Neural cell (in vitro differentiated cells): ENCODE measurements around the gene B4GALT1. TPM values are rescaled to one million over a fixed set of nuclear protein-coding genes. Genes with fewer than 3 reads are reported as not detected.

ENCODE experiments used
- H2AFZ ChIP-seq: fragments of 200-600, 300-800 bp; sonication (generic), shearing (Covaris generic); 2 replicates; pipeline ENCODE4 v1.6.0; 2014; ENCODE audit warnings: low read depth, mild to moderate bottlenecking, antibody characterized with exemption, low read length, moderate library complexity
- H3F3A ChIP-seq: fragments of 200-600 bp; shearing (Covaris generic); 2 replicates; pipeline ENCODE4 v1.6.1; 2016; ENCODE audit warnings: mild to moderate bottlenecking, moderate library complexity, mixed read lengths, antibody characterized with exemption, low read length; ENCODE audit not compliant: insufficient read depth, poor library complexity, severe bottlenecking
- H3K27ac ChIP-seq: fragments of 200-600, 300-800 bp; sonication (generic), shearing (Covaris generic); 2 replicates; pipeline ENCODE4 v1.5.1; 2014; ENCODE audit warnings: mild to moderate bottlenecking, low read length, moderate library complexity
- H3K27me3 ChIP-seq: fragments of 300-800, 200-600 bp; sonication (generic), shearing (Covaris generic); 2 replicates; pipeline ENCODE4 v1.6.0; 2014; ENCODE audit warnings: mild to moderate bottlenecking, low read depth, low read length, moderate library complexity; ENCODE audit not compliant: insufficient read depth
- H3K36me3 ChIP-seq: fragments of 300-800, 200-600 bp; sonication (generic), shearing (Covaris generic); 2 replicates; pipeline ENCODE4 v1.5.1; 2014; ENCODE audit warnings: mild to moderate bottlenecking, antibody characterized with exemption, low read length, moderate library complexity; ENCODE audit not compliant: insufficient read depth
- H3K4me2 ChIP-seq: fragments of 300-800, 200-600 bp; sonication (generic), shearing (Covaris generic); 2 replicates; pipeline ENCODE4 v1.6.0; 2014; ENCODE audit warnings: mild to moderate bottlenecking, low read length
- H3K4me3 ChIP-seq: fragments of 300-800, 200-600 bp; sonication (generic), shearing (Covaris generic); 2 replicates; pipeline ENCODE4 v1.5.1; 2014; ENCODE audit warnings: mild to moderate bottlenecking, low read length, moderate library complexity
- H3K79me2 ChIP-seq: fragments of 200-600 bp; shearing (Covaris generic); replicated peaks from 2 replicates; pipeline ENCODE4 v1.6.0; 2014; ENCODE audit warnings: mild to moderate bottlenecking, low read length, moderate library complexity; ENCODE audit not compliant: insufficient read depth
- H3K9ac ChIP-seq: fragments of 300-800, 200-600 bp; sonication (generic), shearing (Covaris generic); 2 replicates; pipeline ENCODE4 v1.6.1; 2016; ENCODE audit warnings: mild to moderate bottlenecking, low read length, mixed read lengths
- H3K9me2 ChIP-seq: fragments of 200-600 bp; shearing (Covaris generic); 2 replicates; pipeline ENCODE4 v1.6.1; 2016; ENCODE audit warnings: mild to moderate bottlenecking, low read length, mixed read lengths; ENCODE audit not compliant: insufficient read depth
- H3K9me3 ChIP-seq: fragments of 200-600, 300-800 bp; sonication (generic), shearing (Covaris generic); 2 replicates; pipeline ENCODE4 v1.6.1; 2016; ENCODE audit warnings: mild to moderate bottlenecking, mixed run types, low read length, moderate library complexity, mixed read lengths
- H4K20me1 ChIP-seq: fragments of 200-600 bp; shearing (Covaris generic); 2 replicates; pipeline ENCODE4 v1.6.1; 2016; ENCODE audit warnings: mild to moderate bottlenecking, mixed run types; ENCODE audit not compliant: insufficient read depth
- CTCF ChIP-seq: fragments of 450-650 bp; IDR thresholded peaks from 2 replicates; pipeline ENCODE4 v1.5.1; 2014; ENCODE audit warnings: antibody characterized with exemption, mild to moderate bottlenecking, moderate library complexity; ENCODE audit not compliant: poor library complexity, severe bottlenecking
- EP300 ChIP-seq: fragments of 450-650 bp; conservative IDR thresholded peaks from 2 replicates; pipeline ENCODE4 v1.6.1; 2014; ENCODE audit warnings: antibody characterized with exemption, mild to moderate bottlenecking, moderate library complexity; ENCODE audit not compliant: poor library complexity, severe bottlenecking
- EZH2 ChIP-seq: fragments of 200-600, 300-800 bp; shearing (Covaris generic), sonication (generic); IDR thresholded peaks from 2 replicates; pipeline ENCODE4 v1.6.1; 2014; ENCODE audit warnings: antibody characterized with exemption, low read length, borderline replicate concordance, mild to moderate bottlenecking; ENCODE audit not compliant: insufficient read depth, poor library complexity, severe bottlenecking
- MXI1 ChIP-seq: fragments of 450-650 bp; conservative IDR thresholded peaks from 2 replicates; pipeline ENCODE4 v1.6.1; 2014; ENCODE audit warnings: antibody characterized with exemption, mild to moderate bottlenecking; ENCODE audit not compliant: poor library complexity, severe bottlenecking
- POLR2AphosphoS5 ChIP-seq: IDR thresholded peaks from 2 replicates; pipeline ENCODE4 v1.6.1; 2012
- RAD21 ChIP-seq: fragments of 450-650 bp; conservative IDR thresholded peaks from 2 replicates; pipeline ENCODE4 v1.6.1; 2014; ENCODE audit warnings: antibody characterized with exemption, mild to moderate bottlenecking, moderate library complexity
- SMC3 ChIP-seq: fragments of 450-650 bp; conservative IDR thresholded peaks from 2 replicates; pipeline ENCODE4 v1.6.1; 2014; ENCODE audit warnings: antibody characterized with exemption, mild to moderate bottlenecking, moderate library complexity; ENCODE audit not compliant: poor library complexity
- TAF1 ChIP-seq: IDR thresholded peaks from 2 replicates; pipeline ENCODE4 v1.6.1; 2012; ENCODE audit warnings: low read depth
- polyA plus RNA-seq: library from polyadenylated mRNA; depleted of rRNA; stranded (reverse); fragments of >200 nt; gene quantifications from 2 replicates; pipeline ENCODE4 v1.2.3, GENCODE V29; 2014
- TF ChIP-seq, protein P1 (sequence below): IDR thresholded peaks from 2 replicates; pipeline ENCODE4 v1.6.1; 2012; ENCODE audit warnings: borderline replicate concordance

Gene B4GALT1
- polyA plus RNA-seq, 1 donor from 2014 or later: 0.41 TPM

GRCh38 chr9:33143241-33143661 lies 23.9 kb downstream of the B4GALT1 start:
- Histone ChIP-seq H3F3A (no peaks in the 10 kb centered on the region), H4K20me1 (no peaks in the 10 kb centered on the region), H3K27ac (no peak overlapping the region), H3K4me2 (no peak overlapping the region), H3K4me3 (no peak overlapping the region), H3K27me3 (no peaks in the 10 kb centered on the region), H3K36me3 (no peaks in the 10 kb centered on the region), H3K9ac (no peak overlapping the region), H2AFZ (no peak overlapping the region), H3K9me2 (no peaks in the 10 kb centered on the region), H3K79me2 (no peaks in the 10 kb centered on the region), H3K9me3 (no peaks in the 10 kb centered on the region)
- TF ChIP-seq EZH2 (no peak), POLR2AphosphoS5 (no peak), SMC3 (no peak), EP300 (no peak), MXI1 (no peak), CTCF (no peak), TAF1 (no peak), RAD21 (no peak)
- TF ChIP-seq, protein P1, sequence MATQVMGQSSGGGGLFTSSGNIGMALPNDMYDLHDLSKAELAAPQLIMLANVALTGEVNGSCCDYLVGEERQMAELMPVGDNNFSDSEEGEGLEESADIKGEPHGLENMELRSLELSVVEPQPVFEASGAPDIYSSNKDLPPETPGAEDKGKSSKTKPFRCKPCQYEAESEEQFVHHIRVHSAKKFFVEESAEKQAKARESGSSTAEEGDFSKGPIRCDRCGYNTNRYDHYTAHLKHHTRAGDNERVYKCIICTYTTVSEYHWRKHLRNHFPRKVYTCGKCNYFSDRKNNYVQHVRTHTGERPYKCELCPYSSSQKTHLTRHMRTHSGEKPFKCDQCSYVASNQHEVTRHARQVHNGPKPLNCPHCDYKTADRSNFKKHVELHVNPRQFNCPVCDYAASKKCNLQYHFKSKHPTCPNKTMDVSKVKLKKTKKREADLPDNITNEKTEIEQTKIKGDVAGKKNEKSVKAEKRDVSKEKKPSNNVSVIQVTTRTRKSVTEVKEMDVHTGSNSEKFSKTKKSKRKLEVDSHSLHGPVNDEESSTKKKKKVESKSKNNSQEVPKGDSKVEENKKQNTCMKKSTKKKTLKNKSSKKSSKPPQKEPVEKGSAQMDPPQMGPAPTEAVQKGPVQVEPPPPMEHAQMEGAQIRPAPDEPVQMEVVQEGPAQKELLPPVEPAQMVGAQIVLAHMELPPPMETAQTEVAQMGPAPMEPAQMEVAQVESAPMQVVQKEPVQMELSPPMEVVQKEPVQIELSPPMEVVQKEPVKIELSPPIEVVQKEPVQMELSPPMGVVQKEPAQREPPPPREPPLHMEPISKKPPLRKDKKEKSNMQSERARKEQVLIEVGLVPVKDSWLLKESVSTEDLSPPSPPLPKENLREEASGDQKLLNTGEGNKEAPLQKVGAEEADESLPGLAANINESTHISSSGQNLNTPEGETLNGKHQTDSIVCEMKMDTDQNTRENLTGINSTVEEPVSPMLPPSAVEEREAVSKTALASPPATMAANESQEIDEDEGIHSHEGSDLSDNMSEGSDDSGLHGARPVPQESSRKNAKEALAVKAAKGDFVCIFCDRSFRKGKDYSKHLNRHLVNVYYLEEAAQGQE: no peak

- H3K79me2 ChIP-seq: no peaks in the 10 kb centered on the region
- no peak for TF ChIP-seq RAD21
- TF ChIP-seq TAF1: no peak
- no peak for TF ChIP-seq POLR2AphosphoS5
- TF ChIP-seq CTCF: no peak
- no peaks in the 10 kb centered on the region for H3K36me3 ChIP-seq
- no peaks in the 10 kb centered on the region for H3K9me2 ChIP-seq
- H3F3A ChIP-seq: no peaks in the 10 kb centered on the region
- H3K27me3 ChIP-seq: no peaks in the 10 kb centered on the region
- H4K20me1 ChIP-seq: no peaks in the 10 kb centered on the region
- H3K4me3 ChIP-seq: no peak overlapping the region
- no peak overlapping the region for H2AFZ ChIP-seq
- H3K4me2 ChIP-seq: no peak overlapping the region
- H3K27ac ChIP-seq: no peak overlapping the region
- no peaks in the 10 kb centered on the region for H3K9me3 ChIP-seq
- no peak overlapping the region for H3K9ac ChIP-seq
Measured at GRCh38 chr9:33142535-33142934, 24.6 kb downstream of the B4GALT1 start.
